Natural killer cell (primary cell): ENCODE data around the gene TMEM61. TPM values are rescaled to one million over a fixed set of nuclear protein-coding genes. Genes with fewer than 3 reads are reported as not detected.

Source experiments
- ATAC-seq, 3 donors: fragments of 150-1000 bp in 2 of 3; fragments of 200-7000 bp in 1 of 3; cut with Tn5 transposase; 1 replicate in 1 of 3; 2 replicates in 2 of 3; pipeline ENCODE4 v1.10.0; 2021; ENCODE audit warnings: mild to moderate bottlenecking in 2 of 3, moderate library complexity in 2 of 3
- DNase-seq, 2 donors: peaks; one replicate each; pipeline versions ENCODE4 v3.0.0 to v3.0.0-alpha.2; 2013 to 2021; ENCODE audit warnings: mixed read lengths in 1 of 2
- H3K27ac ChIP-seq: one replicate; pipeline ENCODE4 v1.5.1; 2013; ENCODE audit warnings: mild to moderate bottlenecking, low read length
- H3K27me3 ChIP-seq: one replicate; pipeline ENCODE4 v1.6.1; 2013; ENCODE audit warnings: low read length; ENCODE audit not compliant: control insufficient read depth, insufficient read depth
- H3K36me3 ChIP-seq: one replicate; pipeline ENCODE4 v1.6.1; 2013; ENCODE audit warnings: low read length; ENCODE audit not compliant: control insufficient read depth, insufficient read depth
- H3K4me1 ChIP-seq: one replicate; pipeline ENCODE4 v1.6.1; 2013; ENCODE audit warnings: low read length; ENCODE audit not compliant: control insufficient read depth, insufficient read depth
- H3K4me3 ChIP-seq: one replicate; pipeline ENCODE4 v1.5.1; 2013; ENCODE audit warnings: low read length
- H3K9me3 ChIP-seq: one replicate; pipeline ENCODE4 v1.6.1; 2013; ENCODE audit warnings: low read length; ENCODE audit not compliant: control insufficient read depth, insufficient read depth
- H3K27ac Mint-ChIP-seq, 2 donors: one replicate each; pipeline ENCODE4 v1.8.0; 2022; ENCODE audit warnings: mild to moderate bottlenecking in 2 of 2, mixed read lengths in 2 of 2, moderate library complexity in 1 of 2
- H3K27me3 Mint-ChIP-seq, 2 donors: one replicate each; pipeline ENCODE4 v1.8.0; 2022; ENCODE audit warnings: low read depth in 2 of 2, mixed read lengths in 2 of 2
- H3K36me3 Mint-ChIP-seq: one replicate; pipeline ENCODE4 v1.8.0; 2022; ENCODE audit warnings: mixed read lengths
- H3K4me1 Mint-ChIP-seq, 2 donors: one replicate each; pipeline ENCODE4 v1.8.0; 2022; ENCODE audit warnings: mixed read lengths in 2 of 2
- H3K4me3 Mint-ChIP-seq: one replicate; pipeline ENCODE4 v1.8.0; 2022; ENCODE audit warnings: mild to moderate bottlenecking, moderate library complexity, mixed read lengths
- H3K9me3 Mint-ChIP-seq, 2 donors: one replicate each; pipeline ENCODE4 v1.8.0; 2022; ENCODE audit warnings: mixed read lengths in 2 of 2
- CTCF ChIP-seq: fragments of 200-600 bp; IDR thresholded peaks from one replicate; pipeline ENCODE4 v1.8.0; 2022; ENCODE audit warnings: antibody characterized with exemption
- WGBS: methylation state at CpG from one replicate; pipeline ENCODE4 v1.1.7; 2013; ENCODE audit warnings: missing lambda C conversion rate; ENCODE audit not compliant: insufficient coverage; 5-methylcytosine and 5-hydroxymethylcytosine counted together
- intact Hi-C: fragments of 100-400 bp; cut with micrococcal nuclease; formaldehyde crosslinking; loops from one replicate; pipeline ENCODE4 v1.14.2; 2022
- total RNA-seq, 4 donors: library from RNA; stranded (reverse); fragments of 120-200 nt in 1 of 4; gene quantifications; one replicate each; pipeline versions ENCODE4 v1.2.3 to v1.2.4, GENCODE V29; 2013 to 2022

The TMEM61 gene
- total RNA-seq, 3 donors from 2014 or later (not counting 1 experiment from before 2014, with no cell fraction given): not detected

- Mint-ChIP-seq H3K27me3 (peaks cover 24 to 26% of the 10 kb centered on the region in 2 donors), H3K9me3 (peaks cover 0 to 2% of the 10 kb centered on the region in 2 donors), H3K4me1 (peaks cover 20 to 23% of the 10 kb centered on the region in 2 donors), H3K36me3 (no peaks in the 10 kb centered on the region), H3K4me3 (peak overlapping the region; percentile 62), H3K27ac (peak overlapping the region; percentile 52 to 74)
- Histone ChIP-seq H3K9me3 (no peaks in the 10 kb centered on the region), H3K4me3 (no peak overlapping the region), H3K4me1 (peaks cover 21% of the 10 kb centered on the region), H3K27ac (peak overlapping the region; percentile 26), H3K27me3 (peaks cover 15% of the 10 kb centered on the region), H3K36me3 (no peaks in the 10 kb centered on the region)
- intact Hi-C loops: loop anchor here (1.0 to 2.0 kb wide), 3 partner anchors 46 to 323 kb away; no protein-coding TSS in a partner anchor
- 40% methylated on average over 9 of the region's 9 CpGs for WGBS
- ATAC-seq: peak; percentile 64 to 74 (median 73)
- peak in 1 of 2 donors; percentile 67 for DNase-seq
- no peak for TF ChIP-seq CTCF
Observed at GRCh38 chr1:54995835-54996234, 15.4 kb downstream of the TMEM61 start.

GRCh38 chr1:54996359-54996868 is 16.0 kb downstream of the TMEM61 start:
- intact Hi-C loops: loop anchor here (1.0 to 2.0 kb wide), 3 partner anchors 46 to 324 kb away; no protein-coding TSS in a partner anchor
- Mint-ChIP-seq H3K27me3 (peaks cover 24 to 26% of the 10 kb centered on the region in 2 donors), H3K9me3 (peaks cover 0 to 2% of the 10 kb centered on the region in 2 donors), H3K4me3 (peak overlapping the region; percentile 62), H3K36me3 (no peaks in the 10 kb centered on the region), H3K4me1 (peaks cover 20 to 23% of the 10 kb centered on the region in 2 donors), H3K27ac (peak overlapping the region; percentile 52 to 74)
- ATAC-seq: peak; percentile 83 to 86 (median 83)
- WGBS: 4% methylated on average over 23 of the region's 23 CpGs
- Histone ChIP-seq H3K9me3 (no peaks in the 10 kb centered on the region), H3K27ac (no peak overlapping the region), H3K4me3 (no peak overlapping the region), H3K36me3 (no peaks in the 10 kb centered on the region), H3K27me3 (peaks cover 15% of the 10 kb centered on the region), H3K4me1 (peaks cover 21% of the 10 kb centered on the region)
- peak; percentile 74 for TF ChIP-seq CTCF
- peak; percentile 79 to 88 for DNase-seq

- peaks cover 0 to 2% of the 10 kb centered on the region in 2 donors for H3K9me3 Mint-ChIP-seq
- H3K9me3 ChIP-seq: no peaks in the 10 kb centered on the region
- H3K4me3 ChIP-seq: no peak overlapping the region
- H3K27ac ChIP-seq: no peak overlapping the region
- ATAC-seq (peak in 2 of 3 donors; percentile 35 to 37), DNase-seq (no peak)
- H3K4me1 Mint-ChIP-seq: peaks cover 20 to 23% of the 10 kb centered on the region in 2 donors
- intact Hi-C loops: loop anchor here (1.0 to 2.0 kb wide), 3 partner anchors 47 to 324 kb away; no protein-coding TSS in a partner anchor
- WGBS: 10% methylated on average over 44 of the region's 46 CpGs
- peaks cover 24 to 26% of the 10 kb centered on the region in 2 donors for H3K27me3 Mint-ChIP-seq
- no peaks in the 10 kb centered on the region for H3K36me3 Mint-ChIP-seq
- no peak for TF ChIP-seq CTCF
- H3K27me3 ChIP-seq: peaks cover 15% of the 10 kb centered on the region
- peak overlapping the region; percentile 62 for H3K4me3 Mint-ChIP-seq
- H3K36me3 ChIP-seq: no peaks in the 10 kb centered on the region
- H3K27ac Mint-ChIP-seq: peak overlapping the region in 1 of 2 donors; percentile 52
- H3K4me1 ChIP-seq: peaks cover 21% of the 10 kb centered on the region
Observed at GRCh38 chr1:54996869-54997710, 16.7 kb downstream of the TMEM61 start.
